Right kidney (tissue), 1 donor: Measurements from ENCODE around the gene CABYR.

Experiments
- DNase-seq: peaks from one replicate; pipeline ENCODE4 v3.0.0-alpha.2; 2016

The CABYR gene

DNA sequence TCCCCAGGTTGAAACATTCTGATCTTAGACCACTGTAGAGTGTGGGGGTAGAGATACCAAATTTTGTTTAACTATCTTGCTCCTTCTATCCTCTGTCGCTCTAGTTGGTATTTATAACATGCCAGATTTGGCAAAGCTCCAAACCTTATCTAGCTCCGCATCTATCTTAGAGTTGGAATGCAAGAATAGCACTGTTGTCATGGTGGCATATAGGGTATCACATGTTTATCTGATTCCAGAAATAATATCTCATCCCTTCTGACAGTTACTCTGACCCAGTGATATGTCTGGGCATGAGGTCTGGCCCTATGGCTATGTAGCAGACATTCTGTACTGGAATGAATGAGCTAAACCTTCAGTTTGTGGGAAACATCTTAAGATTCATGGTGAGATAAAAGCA, 51.7 kb downstream of the CABYR start:
- DNase-seq = no peak

DNA sequence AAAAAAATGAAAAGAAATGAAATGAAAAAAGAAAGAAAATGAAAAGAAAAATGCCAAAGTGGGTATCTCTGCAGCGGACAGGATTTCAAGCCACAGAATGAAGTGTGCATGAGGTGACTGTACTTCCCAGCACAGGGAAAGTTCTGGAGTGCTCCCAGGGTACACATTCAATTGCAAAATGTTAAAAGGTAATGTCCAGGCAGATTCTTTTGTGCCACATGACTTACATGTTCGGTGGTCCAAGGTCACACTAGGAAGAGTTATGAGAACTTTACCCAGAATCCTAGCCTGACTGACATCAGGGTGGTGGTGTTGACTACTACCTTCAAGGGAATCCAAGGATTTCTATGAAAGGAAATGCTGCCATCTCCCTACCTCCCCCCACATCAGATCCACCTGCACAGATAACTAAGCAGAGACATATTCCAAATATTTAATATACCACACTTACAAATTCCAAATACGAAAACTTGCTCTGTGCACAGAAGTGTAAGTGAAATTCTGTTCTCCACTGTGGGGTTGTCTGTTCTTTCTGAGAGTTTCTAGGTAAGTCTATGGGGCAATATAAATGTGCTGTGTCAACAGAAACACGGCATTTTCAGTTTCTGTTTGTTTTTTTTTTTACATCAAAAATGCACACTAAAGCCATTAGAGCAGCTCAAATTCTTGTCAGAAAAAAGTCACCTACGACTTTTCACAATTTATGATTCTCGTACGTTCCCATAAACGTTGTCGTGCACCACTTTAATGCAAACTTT, 56.6 kb downstream of the CABYR start:
- no peak for DNase-seq

DNA sequence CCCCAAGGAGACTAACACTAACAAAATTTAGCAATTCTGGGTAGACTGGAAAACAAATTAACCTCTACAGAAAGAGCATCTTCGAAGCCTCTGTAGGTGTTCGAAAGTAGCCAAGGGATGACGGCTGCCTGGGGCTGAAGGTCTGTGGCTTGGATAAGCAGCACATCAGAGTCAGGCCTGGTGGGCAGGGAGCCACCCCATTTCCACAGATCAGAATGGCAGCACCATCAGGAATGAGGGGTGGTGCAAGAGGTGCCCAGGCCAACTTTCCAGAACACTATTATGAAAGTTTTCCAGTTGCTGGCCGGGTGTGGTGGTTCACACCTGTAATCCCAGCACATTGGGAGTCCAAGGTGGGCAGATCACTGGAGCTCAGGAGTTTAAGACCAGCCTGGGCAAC, 57.9 kb downstream of the CABYR start:
- DNase-seq = no peak

DNA sequence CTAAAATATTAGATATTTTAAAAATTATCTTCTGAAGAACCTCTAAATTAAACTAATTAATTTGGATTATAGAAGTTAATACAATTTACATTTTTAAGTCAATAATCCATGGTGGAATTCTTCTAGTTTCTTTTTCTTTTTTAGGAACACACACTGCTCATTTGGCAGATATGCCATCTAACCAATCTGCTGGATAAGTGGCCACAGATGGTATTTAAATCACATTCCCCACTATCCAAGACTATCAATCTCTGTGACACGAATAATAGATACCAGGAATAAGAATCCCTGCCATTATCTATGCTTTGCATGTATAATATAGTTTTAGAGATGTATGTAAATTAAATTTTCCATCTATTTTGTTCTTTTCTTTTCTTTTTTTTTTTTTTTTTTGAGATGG, 58.5 kb downstream of the CABYR start:
- DNase-seq = no peak

DNA sequence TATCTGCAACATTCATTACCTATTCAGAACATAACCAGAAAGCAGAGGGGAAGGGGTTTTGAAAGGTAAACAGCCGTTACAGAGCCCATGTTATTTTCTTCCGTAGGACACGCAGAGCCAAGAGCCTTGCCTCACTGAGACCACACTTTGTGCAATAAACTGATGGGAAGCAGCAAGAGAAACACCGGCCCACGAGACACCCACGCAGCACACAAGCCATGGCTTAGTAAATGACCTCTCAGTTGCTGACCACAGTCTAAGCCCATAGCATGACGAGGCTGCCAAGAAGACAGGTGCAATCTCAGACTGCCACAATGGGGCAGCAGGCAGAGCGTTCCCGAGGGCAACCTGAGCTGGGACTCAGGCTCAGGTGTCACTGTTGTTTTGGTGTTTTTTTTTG, 59.6 kb downstream of the CABYR start:
- DNase-seq = no peak

DNA sequence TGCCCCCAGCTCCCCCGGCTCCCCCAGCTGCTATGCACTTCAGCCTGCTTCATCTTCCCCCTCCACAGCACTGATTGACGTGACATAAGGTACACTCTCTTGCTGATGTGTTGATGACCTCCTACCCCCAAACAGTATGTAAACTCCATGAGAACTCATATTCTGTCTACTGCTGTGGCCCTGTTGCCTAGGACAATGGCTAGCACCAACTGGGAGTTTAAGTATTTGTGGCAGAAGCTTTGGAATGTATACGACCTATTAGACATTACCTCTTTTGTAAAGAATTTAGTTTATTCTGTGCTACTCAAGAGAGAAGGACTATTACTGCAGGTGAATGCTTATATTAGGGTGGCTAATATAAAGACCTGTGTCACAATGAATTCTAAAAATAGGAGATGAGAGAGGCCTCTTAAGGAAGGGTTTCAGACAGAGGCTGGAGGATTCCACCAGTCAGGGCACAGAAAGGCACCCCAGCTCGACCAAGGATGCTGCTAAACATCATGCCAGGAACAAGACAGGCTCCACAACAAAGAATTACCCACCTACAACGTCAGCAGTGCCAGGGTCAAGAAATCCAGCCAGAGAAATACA, 60.6 kb downstream of the CABYR start:
- DNase-seq = no peak

DNA sequence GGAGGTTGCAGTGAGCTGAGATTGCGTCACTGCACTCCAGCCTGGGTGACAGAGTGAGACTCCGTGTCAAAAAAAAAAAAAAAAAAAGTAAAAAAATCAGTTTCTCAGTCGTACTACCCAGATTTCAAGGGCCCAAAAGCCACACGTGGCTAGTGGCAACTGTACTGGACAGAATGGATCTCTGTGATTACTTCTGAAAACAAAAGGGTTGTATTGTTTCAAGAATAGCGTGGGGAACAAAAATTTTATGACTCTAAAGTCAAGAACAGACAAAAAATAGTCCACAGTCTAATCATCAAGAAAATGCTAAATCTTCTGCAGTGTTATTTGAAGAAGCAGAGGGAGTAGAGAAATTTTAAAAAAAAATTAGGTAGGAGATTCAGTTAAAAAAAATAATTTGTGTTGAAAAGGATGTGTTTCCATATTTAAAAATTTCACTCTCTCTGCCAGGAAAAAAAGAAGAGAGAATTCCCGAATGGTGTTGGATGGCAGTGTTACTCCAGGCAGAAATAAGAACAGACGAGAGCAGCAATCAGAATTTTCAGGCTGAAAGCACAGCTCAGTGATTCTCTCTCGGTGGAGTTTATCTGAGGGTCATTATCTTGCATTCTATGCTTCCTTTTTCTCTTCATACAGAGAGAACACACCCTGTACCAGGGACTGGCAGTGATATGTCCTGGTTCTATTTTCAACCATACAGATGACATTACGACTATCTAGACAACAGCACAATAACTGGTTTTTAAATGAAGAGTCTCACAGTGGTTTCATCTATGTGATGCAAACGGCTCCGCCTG, 61.8 kb downstream of the CABYR start:
- no peak for DNase-seq

DNA sequence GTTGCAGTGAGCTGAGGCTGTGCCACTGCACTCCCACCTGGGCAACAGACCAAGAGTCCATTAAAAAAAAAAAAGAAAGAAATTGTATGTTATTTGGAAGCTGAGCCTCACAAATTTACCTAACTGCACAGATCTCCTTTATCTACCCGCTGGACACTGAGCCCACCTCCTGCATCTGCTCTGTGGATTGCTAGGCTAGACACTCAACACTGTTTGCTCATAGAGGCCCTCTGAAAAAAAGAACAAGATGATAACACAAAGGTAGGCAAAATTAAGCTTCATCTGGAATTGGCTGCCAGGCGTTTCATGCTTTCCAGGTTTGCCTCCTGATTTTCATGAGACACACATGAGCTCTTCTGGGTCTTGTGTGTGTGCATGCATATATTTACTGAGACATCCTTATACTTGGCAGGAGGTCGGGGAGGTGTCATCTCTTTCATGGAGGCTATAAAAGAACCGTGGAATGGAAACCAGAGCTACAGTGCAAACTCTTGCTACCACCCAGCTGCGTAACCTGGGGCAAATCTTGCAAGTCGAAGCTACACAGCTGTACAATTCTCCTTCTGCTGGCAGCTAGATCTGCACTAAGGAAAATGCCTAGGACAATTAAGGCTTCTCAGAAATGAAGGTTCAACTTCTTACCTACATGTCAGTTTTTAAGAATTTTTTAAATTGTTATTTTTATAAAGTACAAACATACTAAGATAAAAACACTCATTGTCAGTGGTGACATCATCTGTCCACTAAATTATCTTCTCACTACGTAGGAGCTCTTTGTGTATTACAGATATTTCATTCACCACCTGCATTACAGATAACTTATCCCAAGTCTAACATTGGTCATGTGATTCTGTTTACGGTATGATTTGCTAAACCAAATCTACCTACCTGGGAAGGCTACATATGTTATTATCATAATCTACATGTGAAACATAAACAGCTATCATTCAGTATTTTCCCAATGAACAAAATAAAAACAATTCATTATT, 63.1 kb downstream of the CABYR start:
- no peak for DNase-seq

DNA sequence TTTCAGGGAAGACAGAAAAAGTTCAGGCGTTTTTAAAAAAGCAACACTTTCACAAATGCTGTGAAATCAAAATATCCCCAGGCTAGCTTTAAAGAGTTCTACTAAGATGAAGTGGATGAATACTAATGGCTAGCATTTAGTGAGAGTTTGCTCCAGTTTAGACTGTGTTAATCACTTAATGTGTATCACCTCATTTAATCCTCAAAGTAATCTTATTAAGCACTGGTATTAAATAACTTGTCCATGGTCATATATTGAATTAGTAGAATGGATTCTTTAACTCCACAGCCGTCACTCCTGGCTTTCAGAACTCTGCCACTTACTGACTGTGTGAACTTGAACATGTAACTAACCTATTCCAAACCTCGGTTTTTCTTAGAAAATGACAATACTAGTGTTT, 66.0 kb downstream of the CABYR start:
- DNase-seq = no peak

DNA sequence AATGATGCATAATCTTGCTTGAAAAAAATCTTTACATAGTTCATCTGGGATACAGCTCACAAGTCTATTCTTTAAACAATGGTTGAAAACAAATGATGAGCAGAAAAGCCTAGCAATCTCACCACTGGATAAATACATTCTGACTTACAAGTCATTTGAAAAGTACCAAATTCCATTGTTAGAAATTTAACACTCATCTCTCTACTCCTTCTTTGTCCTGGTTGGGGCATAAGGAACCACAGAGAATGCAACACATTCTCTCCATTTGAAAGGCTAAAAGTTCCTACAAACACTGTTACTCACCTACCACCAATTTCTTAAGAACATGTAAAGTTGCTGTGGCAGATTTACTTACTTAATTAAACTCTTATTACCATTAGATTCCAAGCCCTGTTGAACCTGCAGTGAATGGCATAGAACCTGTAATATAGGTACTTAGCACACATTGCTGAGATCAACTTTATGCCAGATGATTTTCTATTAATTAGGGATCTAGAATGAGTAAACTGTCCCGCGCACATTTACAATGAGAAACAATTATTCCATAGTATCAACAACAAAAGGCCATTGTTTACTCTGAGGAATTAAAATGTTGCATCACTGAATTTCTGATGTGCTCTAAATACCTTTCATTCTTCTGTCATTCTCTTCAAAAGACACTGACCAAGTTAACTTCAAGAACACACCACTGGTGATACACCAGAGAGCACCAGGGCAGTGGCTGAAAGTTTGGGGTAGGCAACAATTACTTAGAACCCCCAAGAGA, 69.6 kb downstream of the CABYR start:
- DNase-seq = no peak

DNA sequence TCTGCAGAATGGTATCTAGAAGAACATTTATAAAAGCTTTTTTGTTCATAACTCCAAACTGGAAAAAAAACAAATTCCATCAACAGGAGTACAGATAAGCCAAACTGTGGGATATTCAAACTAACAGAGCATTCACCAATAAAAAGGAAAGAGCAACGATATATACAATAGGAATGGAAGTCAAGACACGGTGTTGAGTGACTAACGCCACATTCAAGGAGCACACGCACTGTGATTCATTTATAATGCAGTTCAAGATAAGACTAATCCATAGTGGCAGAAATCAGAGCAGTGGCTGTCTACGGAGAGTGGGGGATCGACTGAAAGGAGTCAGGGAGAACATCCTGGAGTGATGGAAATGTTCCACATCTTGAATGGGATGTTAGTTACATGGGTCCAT, 70.7 kb downstream of the CABYR start:
- DNase-seq = no peak
